ENCODE results near the gene ATP2B2.

DNA sequence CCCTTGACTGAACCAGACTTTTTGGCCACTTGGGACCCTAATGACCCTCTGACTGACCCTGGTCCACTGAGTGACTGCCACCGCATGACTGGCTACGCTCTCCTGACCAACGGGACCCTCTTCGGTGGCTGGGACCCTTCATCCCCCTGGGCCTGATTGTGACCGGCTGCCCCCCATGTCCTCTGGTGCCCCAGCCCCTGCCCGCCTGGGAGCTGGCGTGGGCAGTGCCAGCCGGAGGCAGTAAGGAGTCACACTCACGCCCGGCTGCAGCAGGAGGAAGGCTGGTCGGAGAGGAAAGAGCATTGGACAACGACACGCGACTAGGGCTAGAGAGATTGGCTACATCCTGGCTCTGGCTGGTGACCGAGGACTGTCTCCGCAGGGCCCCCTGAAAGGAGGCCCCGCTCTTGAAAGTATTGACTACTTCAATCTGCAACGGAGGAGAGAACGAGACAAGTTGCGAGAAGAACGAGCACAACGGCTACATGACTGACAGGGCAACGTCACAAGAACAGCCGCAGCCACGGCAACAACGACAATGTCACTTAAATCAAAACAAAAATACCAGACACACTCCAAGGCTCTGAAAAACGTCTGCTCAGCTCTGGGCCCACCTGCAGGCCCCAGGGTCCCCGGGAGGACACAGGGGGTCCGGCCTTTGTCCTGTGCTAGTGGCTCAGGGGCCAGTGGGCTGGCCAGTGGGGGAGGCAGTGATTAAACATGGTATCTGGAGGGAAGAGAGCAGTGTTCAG is 169.3 kb downstream of the ATP2B2 start:
- no peak for TF ChIP-seq CTCF (IDR thresholded peaks at IDR 0.05)
- TF ChIP-seq POLR2A (IDR thresholded peaks at IDR 0.05), result no peak

Measured in thyroid gland (tissue), 4 donors.